CD14-positive monocyte (primary cell): ENCODE results near the gene MPND. TPM values are rescaled to one million over a fixed set of nuclear protein-coding genes. Genes with fewer than 3 reads are reported as not detected.

Source experiments
- DNase-seq, 3 donors: peaks; one replicate each; pipeline ENCODE4 v3.0.0-alpha.2; 2011 to 2022
- H2AFZ ChIP-seq: 2 replicates; pipeline ENCODE4 v1.6.0; 2012; ENCODE audit warnings: mild to moderate bottlenecking, low read depth, low read length, inconsistent platforms; ENCODE audit not compliant: insufficient read depth, poor library complexity, severe bottlenecking
- H3K27ac ChIP-seq, 2 donors: 1 replicate in 1 of 2; 2 replicates in 1 of 2; pipeline ENCODE4 v1.5.1; 2012 to 2013; ENCODE audit warnings: low read length in 2 of 2, control low read depth in 1 of 2, inconsistent platforms in 1 of 2, low read depth in 1 of 2, mild to moderate bottlenecking in 1 of 2
- H3K27me3 ChIP-seq, 2 donors: one replicate each; pipeline versions ENCODE4 v1.6.0 to v1.6.1; 2011 to 2013; ENCODE audit warnings: low read length in 2 of 2; ENCODE audit not compliant: control insufficient read depth in 2 of 2, insufficient read depth in 2 of 2
- H3K36me3 ChIP-seq, 2 donors: replicated peaks in 1 of 2; 1 replicate in 1 of 2; 2 replicates in 1 of 2; pipeline versions ENCODE4 v1.5.1 to v1.6.1; 2012 to 2013; ENCODE audit warnings: low read length in 2 of 2, control low read depth in 1 of 2, inconsistent platforms in 1 of 2, mild to moderate bottlenecking in 1 of 2; ENCODE audit not compliant: insufficient read depth in 2 of 2, control insufficient read depth in 1 of 2
- H3K4me1 ChIP-seq, 2 donors: 1 replicate in 1 of 2; 2 replicates in 1 of 2; pipeline versions ENCODE4 v1.5.1 to v1.6.1; 2012 to 2013; ENCODE audit warnings: low read length in 2 of 2, control low read depth in 1 of 2, inconsistent platforms in 1 of 2, mild to moderate bottlenecking in 1 of 2, moderate library complexity in 1 of 2; ENCODE audit not compliant: insufficient read depth in 2 of 2, control insufficient read depth in 1 of 2
- H3K4me2 ChIP-seq: replicated peaks from 2 replicates; pipeline ENCODE3; 2012; ENCODE audit warnings: low read length, moderate library complexity, mild to moderate bottlenecking; ENCODE audit not compliant: poor library complexity, severe bottlenecking; ENCODE audit errors: extremely low read depth
- H3K4me3 ChIP-seq, 3 experiments: fragments of 200-600 bp in 1 of 3; sonication (generic) in 1 of 3; replicated peaks in 1 of 3; 1 replicate in 2 of 3; 2 replicates in 1 of 3; pipeline ENCODE4 v1.5.1; 2011 to 2013; ENCODE audit warnings: low read length in 3 of 3, mild to moderate bottlenecking in 3 of 3, control low read depth in 2 of 3, low read depth in 2 of 3, inconsistent platforms in 1 of 3, moderate library complexity in 1 of 3
- H3K79me2 ChIP-seq: 2 replicates; pipeline ENCODE4 v1.6.0; 2012; ENCODE audit warnings: mild to moderate bottlenecking, control low read depth, inconsistent platforms, low read length, moderate library complexity; ENCODE audit not compliant: insufficient read depth
- H3K9ac ChIP-seq: 2 replicates; pipeline ENCODE4 v1.6.0; 2017; ENCODE audit warnings: low read length, mild to moderate bottlenecking; ENCODE audit not compliant: insufficient read depth, poor library complexity, severe bottlenecking
- H3K9me3 ChIP-seq, 2 donors: replicated peaks in 1 of 2; 1 replicate in 1 of 2; 2 replicates in 1 of 2; pipeline versions ENCODE4 v1.5.1 to v1.6.1; 2012 to 2013; ENCODE audit warnings: low read length in 2 of 2, control low read depth in 1 of 2; ENCODE audit not compliant: control insufficient read depth in 1 of 2, insufficient read depth in 1 of 2
- H4K20me1 ChIP-seq: 2 replicates; pipeline ENCODE4 v1.6.0; 2012; ENCODE audit warnings: mild to moderate bottlenecking, low read length, control low read depth, moderate library complexity; ENCODE audit not compliant: insufficient read depth
- H3K27ac Mint-ChIP-seq, 7 donors: one replicate each; pipeline ENCODE4 v1.8.0; 2020; ENCODE audit warnings: mild to moderate bottlenecking in 7 of 7, mixed read lengths in 7 of 7, moderate library complexity in 6 of 7, inconsistent platforms in 2 of 7
- H3K27me3 Mint-ChIP-seq, 3 donors: one replicate each; pipeline ENCODE4 v1.8.0; 2021 to 2022; ENCODE audit warnings: low read depth in 3 of 3, mild to moderate bottlenecking in 3 of 3, mixed read lengths in 3 of 3, moderate library complexity in 3 of 3, inconsistent platforms in 1 of 3
- H3K36me3 Mint-ChIP-seq, 2 donors: one replicate each; pipeline ENCODE4 v1.8.0; 2020; ENCODE audit warnings: mixed read lengths in 2 of 2, inconsistent platforms in 1 of 2, mild to moderate bottlenecking in 1 of 2
- H3K4me1 Mint-ChIP-seq: one replicate; pipeline ENCODE4 v1.8.0; 2020; ENCODE audit warnings: mild to moderate bottlenecking, mixed read lengths
- H3K4me3 Mint-ChIP-seq, 2 donors: one replicate each; pipeline ENCODE4 v1.8.0; 2020; ENCODE audit warnings: mild to moderate bottlenecking in 2 of 2, mixed read lengths in 2 of 2, moderate library complexity in 1 of 2
- H3K9me3 Mint-ChIP-seq, 7 donors: one replicate each; pipeline ENCODE4 v1.8.0; 2020 to 2022; ENCODE audit warnings: mixed read lengths in 7 of 7, mild to moderate bottlenecking in 6 of 7, moderate library complexity in 6 of 7, inconsistent platforms in 2 of 7
- WGBS: methylation state at CpG from one replicate; pipeline ENCODE4 v1.1.5; 2013; ENCODE audit warnings: missing lambda C conversion rate; ENCODE audit not compliant: insufficient coverage; 5-methylcytosine and 5-hydroxymethylcytosine counted together
- intact Hi-C, 2 donors: fragments of 100-400 bp; cut with micrococcal nuclease; formaldehyde crosslinking; loops; one replicate each; pipeline versions ENCODE4 v1.15.0 to v1.15.1; 2023
- polyA plus RNA-seq, 3 donors: library from polyadenylated mRNA; depleted of rRNA in 1 of 3; unstranded in 2 of 3; stranded (reverse) in 1 of 3; fragments of 300-500 nt in 2 of 3; fragments of >200 nt in 1 of 3; fragmentation: Illumina TruSeq in 2 of 3; gene quantifications; 1 replicate in 2 of 3; 2 replicates in 1 of 3; pipeline ENCODE4 v1.2.3, GENCODE V29; 2012 to 2021
- TF ChIP-seq, protein P1 (sequence below): fragments of 200-600 bp; IDR thresholded peaks from one replicate; pipeline ENCODE4 v1.8.0; 2022; ENCODE audit warnings: antibody characterized with exemption, mild to moderate bottlenecking

MPND gene
- polyA plus RNA-seq, 3 donors = 6.5 to 15.9 (median 7.0) TPM

DNA sequence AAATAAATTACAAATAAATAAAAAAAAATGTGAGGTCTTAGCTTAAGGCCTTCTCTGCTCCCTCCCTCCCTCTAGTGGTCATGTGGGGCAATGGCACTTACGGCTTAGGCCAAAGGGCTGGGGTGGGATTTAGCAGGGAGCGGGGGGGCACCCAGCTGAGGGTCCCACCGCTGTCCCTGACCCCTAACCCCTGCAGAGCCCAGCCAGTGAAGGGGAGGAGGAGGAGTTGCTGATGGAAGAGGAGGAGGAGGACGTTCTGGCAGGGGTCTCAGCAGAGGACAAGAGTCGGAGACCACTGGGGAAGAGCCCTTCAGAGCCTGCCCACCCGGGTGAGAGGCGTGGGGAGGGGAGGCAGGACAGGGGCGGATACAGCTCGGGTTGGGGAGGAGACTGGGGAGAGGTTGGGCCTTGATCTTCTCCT, 9.3 kb downstream of the MPND start:
- Histone ChIP-seq H3K9me3 (no peaks in the 10 kb centered on the region), H3K79me2 (no peaks in the 10 kb centered on the region), H3K27me3 (no peaks in the 10 kb centered on the region), H3K4me3 (no peak overlapping the region), H4K20me1 (peaks cover 8% of the 10 kb centered on the region), H2AFZ (no peak overlapping the region), H3K4me1 (no peaks in the 10 kb centered on the region), H3K9ac (no peak overlapping the region), H3K36me3 (peaks cover 9 to 53% of the 10 kb centered on the region in 2 donors), H3K27ac (no peak overlapping the region), H3K4me2 (no peak overlapping the region)
- Mint-ChIP-seq H3K9me3 (no peaks in the 10 kb centered on the region), H3K27ac (no peak overlapping the region), H3K36me3 (peaks cover 26 to 61% of the 10 kb centered on the region in 2 donors), H3K27me3 (peaks cover 0 to 3% (median 0%) of the 10 kb centered on the region in 3 donors), H3K4me3 (no peak overlapping the region), H3K4me1 (peaks cover 2% of the 10 kb centered on the region)
- 68% methylated on average over 8 of the region's 9 CpGs for WGBS
- TF ChIP-seq, protein P1, sequence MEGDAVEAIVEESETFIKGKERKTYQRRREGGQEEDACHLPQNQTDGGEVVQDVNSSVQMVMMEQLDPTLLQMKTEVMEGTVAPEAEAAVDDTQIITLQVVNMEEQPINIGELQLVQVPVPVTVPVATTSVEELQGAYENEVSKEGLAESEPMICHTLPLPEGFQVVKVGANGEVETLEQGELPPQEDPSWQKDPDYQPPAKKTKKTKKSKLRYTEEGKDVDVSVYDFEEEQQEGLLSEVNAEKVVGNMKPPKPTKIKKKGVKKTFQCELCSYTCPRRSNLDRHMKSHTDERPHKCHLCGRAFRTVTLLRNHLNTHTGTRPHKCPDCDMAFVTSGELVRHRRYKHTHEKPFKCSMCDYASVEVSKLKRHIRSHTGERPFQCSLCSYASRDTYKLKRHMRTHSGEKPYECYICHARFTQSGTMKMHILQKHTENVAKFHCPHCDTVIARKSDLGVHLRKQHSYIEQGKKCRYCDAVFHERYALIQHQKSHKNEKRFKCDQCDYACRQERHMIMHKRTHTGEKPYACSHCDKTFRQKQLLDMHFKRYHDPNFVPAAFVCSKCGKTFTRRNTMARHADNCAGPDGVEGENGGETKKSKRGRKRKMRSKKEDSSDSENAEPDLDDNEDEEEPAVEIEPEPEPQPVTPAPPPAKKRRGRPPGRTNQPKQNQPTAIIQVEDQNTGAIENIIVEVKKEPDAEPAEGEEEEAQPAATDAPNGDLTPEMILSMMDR = peak; percentile 95
- intact Hi-C loops = loop anchor here (2.0 to 5.0 kb wide), 3 partner anchors 85 to 105 kb away; partner anchors contain the start of gene YJU2 (in 1 of the 2)
- peak; percentile 33 to 58 (median 40) for DNase-seq

DNA sequence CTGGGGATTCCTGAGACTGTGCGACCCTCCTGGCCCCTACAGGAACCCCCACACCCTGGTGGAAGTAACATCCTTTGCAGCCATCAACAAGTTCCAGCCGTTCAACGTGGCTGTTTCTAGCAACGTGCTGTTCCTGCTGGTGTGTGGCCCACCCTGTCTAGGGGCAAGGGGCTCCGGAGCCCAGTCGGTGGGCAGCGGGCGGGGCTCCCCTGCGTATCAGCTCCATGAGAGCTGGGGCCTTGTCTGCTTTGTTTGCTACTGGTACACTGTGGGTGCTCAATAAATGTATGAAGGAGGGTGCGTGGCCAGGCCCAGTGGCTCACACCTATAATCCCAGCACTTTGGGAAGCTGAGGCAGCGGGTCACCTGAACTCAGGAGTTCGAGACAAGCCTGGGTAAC, 10.9 kb downstream of the MPND start:
- no peaks in the 10 kb centered on the region for H3K4me1 ChIP-seq
- Mint-ChIP-seq H3K27ac (no peak overlapping the region), H3K4me3 (no peak overlapping the region), H3K9me3 (no peaks in the 10 kb centered on the region), H3K27me3 (peaks cover 0 to 3% (median 0%) of the 10 kb centered on the region in 3 donors), H3K36me3 (peaks cover 22 to 62% of the 10 kb centered on the region in 2 donors), H3K4me1 (peaks cover 1% of the 10 kb centered on the region)
- H3K27me3 ChIP-seq = no peaks in the 10 kb centered on the region
- H3K4me2 ChIP-seq = no peak overlapping the region
- no peak overlapping the region for H3K4me3 ChIP-seq
- DNase-seq = no peak
- TF ChIP-seq, protein P1 = no peak
- H3K9ac ChIP-seq = no peak overlapping the region
- no peak overlapping the region for H2AFZ ChIP-seq
- WGBS = 95% methylated on average over 9 of the region's 12 CpGs
- H4K20me1 ChIP-seq = peaks cover 15% of the 10 kb centered on the region
- intact Hi-C loops = loop anchor here (5.0 kb wide), 2 partner anchors 87 to 107 kb away; partner anchors contain the start of gene YJU2 (in 1 of the 2)
- H3K27ac ChIP-seq = no peak overlapping the region
- no peaks in the 10 kb centered on the region for H3K79me2 ChIP-seq
- H3K9me3 ChIP-seq = no peaks in the 10 kb centered on the region
- H3K36me3 ChIP-seq = peaks cover 21 to 61% of the 10 kb centered on the region in 2 donors
